NT2/D1 (cell line): Measurements from ENCODE around the gene CYP26B1.

Experiments
- DNase-seq: peaks from one replicate; pipeline ENCODE4 v3.0.0-alpha.2; 2011; ENCODE audit warnings: low read depth, low spot score
- H3K27me3 ChIP-seq: 2 replicates; pipeline ENCODE4 v1.6.0; 2011; ENCODE audit warnings: mild to moderate bottlenecking; ENCODE audit not compliant: insufficient read length, insufficient read depth
- H3K36me3 ChIP-seq: 2 replicates; pipeline ENCODE4 v1.6.1; 2011; ENCODE audit warnings: mild to moderate bottlenecking, low read length, mixed read lengths; ENCODE audit not compliant: insufficient read depth, insufficient read length
- H3K4me1 ChIP-seq: 2 replicates; pipeline ENCODE4 v1.5.1; 2011; ENCODE audit not compliant: insufficient read depth, insufficient read length
- H3K4me3 ChIP-seq: 2 replicates; pipeline ENCODE4 v1.5.1; 2011; ENCODE audit warnings: low read depth; ENCODE audit not compliant: insufficient read length
- H3K9ac ChIP-seq: 2 replicates; pipeline ENCODE4 v1.6.0; 2011; ENCODE audit warnings: low read depth; ENCODE audit not compliant: insufficient read length
- H3K9me3 ChIP-seq: 2 replicates; pipeline ENCODE4 v1.5.1; 2011; ENCODE audit warnings: mild to moderate bottlenecking, low read length; ENCODE audit not compliant: insufficient read depth
- SUZ12 ChIP-seq: IDR thresholded peaks from 2 replicates; pipeline ENCODE4 v1.6.1; 2011; ENCODE audit not compliant: insufficient read length, insufficient read depth; ENCODE audit errors: extremely low read depth
- YY1 ChIP-seq: IDR thresholded peaks from 2 replicates; pipeline ENCODE4 v1.6.1; 2011; ENCODE audit not compliant: insufficient read length, insufficient read depth
- ZNF274 ChIP-seq: IDR thresholded peaks from 2 replicates; pipeline ENCODE4 v1.6.1; 2011; ENCODE audit warnings: mild to moderate bottlenecking, low read depth, low read length

The CYP26B1 gene

DNA sequence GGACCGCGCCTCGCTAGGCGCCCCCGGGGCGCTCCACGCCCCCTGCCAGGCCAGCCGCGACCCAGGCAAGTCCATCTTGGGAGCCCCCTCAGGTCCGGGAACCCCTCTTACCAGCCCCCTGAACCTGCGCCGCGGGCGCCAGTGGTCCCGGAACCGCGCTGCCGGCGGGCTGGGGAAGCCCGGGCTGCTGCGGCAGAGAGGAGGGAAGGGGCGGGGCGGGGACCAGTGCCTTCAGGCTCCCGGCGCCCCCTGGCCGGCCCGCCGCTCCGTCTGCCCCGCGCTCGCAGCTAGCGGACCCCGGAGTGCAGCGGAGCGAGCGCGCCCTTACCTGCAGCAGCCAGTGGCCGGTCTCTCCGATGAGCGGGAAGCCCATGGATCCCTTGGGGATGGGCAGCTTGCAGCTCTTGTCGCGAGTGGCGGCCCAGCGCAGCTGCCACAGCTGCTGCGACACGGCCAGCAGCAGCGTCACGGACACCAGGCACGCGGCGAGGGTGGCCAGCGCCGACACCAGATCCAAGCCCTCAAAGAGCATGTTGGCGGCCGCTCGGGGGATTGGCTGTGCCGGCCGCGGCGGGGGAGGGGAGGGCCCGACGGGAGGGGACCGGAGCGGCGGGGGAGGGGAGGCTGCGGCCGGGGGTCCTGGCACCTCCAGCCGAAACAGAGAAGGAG is at the start of gene CYP26B1:
CYP26B1 (minus strand) TSS at position 560 of the 669 bp plus-strand sequence; CDS start at position 532, 28 bp downstream.
- Histone ChIP-seq H3K27me3 (peaks cover 83% of the 10 kb centered on the region), H3K9ac (peak within 1 kb of the TSS; percentile 56), H3K4me1 (peaks cover 8% of the 10 kb centered on the region), H3K9me3 (peaks cover 6% of the 10 kb centered on the region; the same call in 1 of the 2 replicates), H3K4me3 (peak within 1 kb of the TSS; percentile 34), H3K36me3 (no peaks in the 10 kb centered on the region)
- TF ChIP-seq YY1 (no peak), SUZ12 (peak; percentile 28)
- no peak for DNase-seq

DNA sequence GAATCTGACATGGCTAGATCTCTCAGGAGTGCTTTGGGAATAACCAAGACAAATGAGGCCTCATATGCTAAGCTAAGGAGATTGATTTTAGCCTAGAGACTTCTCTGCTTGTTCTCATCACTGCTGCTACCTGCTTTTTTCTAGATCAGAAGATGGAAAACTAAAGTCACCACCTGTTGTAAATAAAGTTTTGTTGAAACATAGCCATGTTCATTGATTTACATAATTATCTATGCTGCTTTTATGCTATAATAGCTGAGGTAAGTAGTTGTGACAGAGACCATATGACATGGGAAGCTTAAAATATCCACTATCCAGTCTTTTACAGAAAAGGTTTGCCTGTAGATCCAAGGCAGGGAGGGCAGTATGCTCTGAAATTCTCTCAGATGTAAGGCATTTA is 46.1 kb upstream of the CYP26B1 start:
- DNase-seq = no peak
- no peaks in the 10 kb centered on the region for H3K27me3 ChIP-seq

GRCh38 chr2:72191441-72191840 is 43.8 kb upstream of the CYP26B1 start:
- Histone ChIP-seq H3K9ac (no peak overlapping the region), H3K9me3 (peaks cover 16% of the 10 kb centered on the region; the same call in 1 of the 2 replicates), H3K4me3 (no peak overlapping the region), H3K4me1 (no peaks in the 10 kb centered on the region), H3K36me3 (no peaks in the 10 kb centered on the region), H3K27me3 (no peaks in the 10 kb centered on the region)
- DNase-seq = no peak
- TF ChIP-seq YY1 (no peak), SUZ12 (no peak)

More for the DNA sequence above, 46.1 kb upstream of the CYP26B1 start:
- no peak overlapping the region for H3K4me3 ChIP-seq
- H3K4me1 ChIP-seq = no peaks in the 10 kb centered on the region
- no peaks in the 10 kb centered on the region for H3K36me3 ChIP-seq
- TF ChIP-seq ZNF274 = no peak
- no peak for TF ChIP-seq SUZ12
- TF ChIP-seq YY1 = no peak
- no peak overlapping the region for H3K9ac ChIP-seq
- H3K9me3 ChIP-seq = no peaks in the 10 kb centered on the region

- H3K4me3 ChIP-seq = no peak overlapping the region
- TF ChIP-seq YY1 (no peak), SUZ12 (no peak), ZNF274 (no peak)
- H3K9me3 ChIP-seq = peaks cover 28% of the 10 kb centered on the region
- no peaks in the 10 kb centered on the region for H3K36me3 ChIP-seq
- DNase-seq = no peak
- no peaks in the 10 kb centered on the region for H3K27me3 ChIP-seq
- no peaks in the 10 kb centered on the region for H3K4me1 ChIP-seq
- no peak overlapping the region for H3K9ac ChIP-seq
Observed at GRCh38 chr2:72185206-72185605, 37.5 kb upstream of the CYP26B1 start.

DNA sequence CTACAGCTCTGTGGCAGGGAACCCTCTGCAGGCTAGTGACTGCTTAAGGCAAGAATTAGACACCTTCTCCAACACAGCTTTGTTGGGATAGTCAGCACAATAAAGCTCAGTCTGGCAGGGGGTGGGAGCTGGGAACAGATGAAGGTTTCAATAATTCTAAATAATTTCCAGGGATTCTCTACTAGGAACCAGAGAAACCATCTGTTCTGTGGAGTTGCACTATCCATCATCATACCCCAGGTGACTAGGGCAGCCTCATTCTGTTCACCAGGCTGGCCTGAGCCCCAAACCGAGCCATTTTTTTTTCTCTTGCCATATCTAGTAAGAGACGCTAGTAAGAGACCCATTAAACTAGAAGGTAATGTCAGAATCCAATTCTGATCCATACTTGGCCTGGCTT is 35.8 kb upstream of the CYP26B1 start:
- H3K9me3 ChIP-seq = peaks cover 37% of the 10 kb centered on the region
- DNase-seq = no peak
- H3K4me1 ChIP-seq = no peaks in the 10 kb centered on the region
- peaks cover 4% of the 10 kb centered on the region for H3K36me3 ChIP-seq
- no peak for TF ChIP-seq YY1
- no peak for TF ChIP-seq ZNF274
- no peak for TF ChIP-seq SUZ12
- H3K27me3 ChIP-seq = no peaks in the 10 kb centered on the region
- no peak overlapping the region for H3K9ac ChIP-seq
- H3K4me3 ChIP-seq = no peak overlapping the region

DNA sequence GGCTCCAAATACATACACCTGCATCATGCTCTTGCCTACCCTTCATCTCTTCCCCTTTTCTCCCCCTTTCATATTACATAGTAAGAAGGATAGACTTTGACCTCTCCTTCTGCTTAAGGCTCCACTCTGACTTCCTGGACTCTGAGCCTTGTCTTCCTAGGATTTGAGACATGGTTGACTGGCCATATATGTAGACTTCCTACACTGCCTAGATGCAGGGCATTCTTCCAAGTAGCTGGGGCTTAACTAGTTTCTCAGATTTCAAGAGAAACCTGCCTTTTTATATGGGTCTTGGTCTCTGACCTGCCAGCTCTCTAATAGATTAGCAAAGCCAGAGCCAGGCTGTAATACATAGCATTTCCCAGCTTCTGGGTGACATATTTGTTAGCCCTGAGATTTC is 35.4 kb upstream of the CYP26B1 start:
- H3K4me1 ChIP-seq = no peaks in the 10 kb centered on the region
- TF ChIP-seq YY1 (no peak), ZNF274 (no peak), SUZ12 (no peak)

GRCh38 chr2:72182547-72182946 is 34.9 kb upstream of the CYP26B1 start:
- Histone ChIP-seq H3K4me1 (no peaks in the 10 kb centered on the region), H3K36me3 (peaks cover 4% of the 10 kb centered on the region), H3K9ac (no peak overlapping the region), H3K27me3 (no peaks in the 10 kb centered on the region), H3K4me3 (no peak overlapping the region), H3K9me3 (peaks cover 32% of the 10 kb centered on the region)
- DNase-seq = no peak
- TF ChIP-seq YY1 (no peak), ZNF274 (no peak)

More for the DNA sequence above, 35.4 kb upstream of the CYP26B1 start:
- H3K9ac ChIP-seq = no peak overlapping the region
- peaks cover 37% of the 10 kb centered on the region for H3K9me3 ChIP-seq
- no peak for DNase-seq
- H3K27me3 ChIP-seq = no peaks in the 10 kb centered on the region
- H3K4me3 ChIP-seq = no peak overlapping the region
- peaks cover 4% of the 10 kb centered on the region for H3K36me3 ChIP-seq

GRCh38 chr2:72181616-72182015 is 34.0 kb upstream of the CYP26B1 start:
- no peaks in the 10 kb centered on the region for H3K27me3 ChIP-seq
- H3K4me1 ChIP-seq = no peaks in the 10 kb centered on the region
- peak; percentile 55 for DNase-seq
- no peak overlapping the region for H3K9ac ChIP-seq
- H3K36me3 ChIP-seq = peaks cover 4% of the 10 kb centered on the region
- TF ChIP-seq YY1 (no peak), SUZ12 (no peak), ZNF274 (no peak)
- H3K9me3 ChIP-seq = peaks cover 23% of the 10 kb centered on the region
- H3K4me3 ChIP-seq = no peak overlapping the region
